ENCODE data around the gene SNX3.
A peak's percentile ranks its signal among the peaks of the same experiment; 100 is the strongest.
"Not testable (repeated sequence)": the region's sequence is repeated elsewhere in the genome, so short reads cannot be mapped to it uniquely, and the experiment has no call there.

The SNX3 gene

GRCh38 chr6:108286366-108286765 lies 25.5 kb upstream of the SNX3 start:
- Mint-ChIP-seq H3K4me3 (no peak overlapping the region), H3K27me3 (ENCODE audit: low read depth) (peaks cover 9% of the 10 kb centered on the region), H3K4me1 (ENCODE audit: low read depth) (peaks cover 25% of the 10 kb centered on the region), H3K36me3 (ENCODE audit: low read depth) (no peaks in the 10 kb centered on the region), H3K27ac (no peak overlapping the region), H3K9me3 (no peaks in the 10 kb centered on the region)
- no peak for DNase-seq (ENCODE audit: low spot score)

DNA sequence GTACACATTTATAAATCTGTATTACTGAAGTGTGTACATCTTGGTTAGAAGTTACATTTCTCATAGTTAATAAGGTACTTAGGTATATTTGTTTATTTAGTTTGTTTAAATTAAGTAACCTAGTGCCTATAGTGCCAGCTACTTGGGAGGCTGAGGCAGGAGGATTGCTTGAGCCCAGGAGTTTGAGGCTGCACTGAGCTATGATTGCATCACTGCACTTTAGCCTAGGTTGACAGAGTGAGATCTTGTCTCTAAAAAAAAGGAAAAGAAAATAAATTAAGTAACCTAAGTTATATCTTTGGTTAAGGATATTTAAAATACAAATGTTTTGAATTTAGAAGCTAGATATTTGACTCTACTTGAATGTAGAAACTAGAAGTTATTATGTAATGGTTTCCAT lies 24.5 kb upstream of the SNX3 start:
- Mint-ChIP-seq H3K4me1 (ENCODE audit: low read depth) (peaks cover 25% of the 10 kb centered on the region), H3K27me3 (ENCODE audit: low read depth) (peaks cover 11% of the 10 kb centered on the region), H3K36me3 (ENCODE audit: low read depth) (no peaks in the 10 kb centered on the region), H3K9me3 (no peaks in the 10 kb centered on the region), H3K27ac (no peak overlapping the region), H3K4me3 (no peak overlapping the region)
- no peak for DNase-seq (ENCODE audit: low spot score)

DNA sequence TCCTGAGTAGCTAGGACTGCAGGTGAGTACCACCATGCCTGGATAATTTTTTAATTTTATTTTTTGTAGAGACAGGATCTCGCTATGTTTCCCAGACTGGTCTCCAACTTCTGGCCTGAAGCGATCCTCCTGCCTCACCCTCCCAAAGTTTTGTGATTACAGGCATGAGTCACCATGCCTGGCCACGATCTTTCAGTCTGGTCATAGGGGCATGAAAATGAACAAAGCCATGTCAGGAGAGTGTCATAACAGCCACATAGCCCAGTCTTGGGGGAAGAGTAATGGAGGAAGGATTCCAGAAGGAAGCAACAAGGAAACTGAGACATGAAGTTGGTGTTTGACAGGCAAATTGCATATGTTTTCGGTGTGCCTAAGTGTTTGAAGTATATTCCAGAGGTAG lies 17.0 kb upstream of the SNX3 start:
- Mint-ChIP-seq H3K27ac (no peak overlapping the region), H3K4me3 (no peak overlapping the region), H3K27me3 (ENCODE audit: low read depth) (peaks cover 26% of the 10 kb centered on the region)

GRCh38 chr6:108277295-108277694 lies 16.5 kb upstream of the SNX3 start:
- no peaks in the 10 kb centered on the region for H3K9me3 Mint-ChIP-seq
- no peak overlapping the region for H3K27ac Mint-ChIP-seq
- H3K4me3 Mint-ChIP-seq = no peak overlapping the region
- DNase-seq (ENCODE audit: low spot score) = no peak
- no peaks in the 10 kb centered on the region for H3K36me3 Mint-ChIP-seq (ENCODE audit: low read depth)
- no peaks in the 10 kb centered on the region for H3K4me1 Mint-ChIP-seq (ENCODE audit: low read depth)
- H3K27me3 Mint-ChIP-seq (ENCODE audit: low read depth) = peaks cover 27% of the 10 kb centered on the region

More for the DNA sequence above, 17.0 kb upstream of the SNX3 start:
- H3K4me1 Mint-ChIP-seq (ENCODE audit: low read depth) = no peaks in the 10 kb centered on the region
- H3K9me3 Mint-ChIP-seq = no peaks in the 10 kb centered on the region
- DNase-seq (ENCODE audit: low spot score) = no peak
- no peaks in the 10 kb centered on the region for H3K36me3 Mint-ChIP-seq (ENCODE audit: low read depth)

GRCh38 chr6:108275976-108276375 lies 15.1 kb upstream of the SNX3 start:
- Mint-ChIP-seq H3K36me3 (ENCODE audit: low read depth) (no peaks in the 10 kb centered on the region), H3K27ac (no peak overlapping the region), H3K27me3 (ENCODE audit: low read depth) (peaks cover 25% of the 10 kb centered on the region), H3K4me3 (no peak overlapping the region), H3K4me1 (ENCODE audit: low read depth) (no peaks in the 10 kb centered on the region), H3K9me3 (no peaks in the 10 kb centered on the region)
- DNase-seq (ENCODE audit: low spot score) = no peak

GRCh38 chr6:108274546-108274945 lies 13.7 kb upstream of the SNX3 start:
- Mint-ChIP-seq H3K36me3 (ENCODE audit: low read depth) (no peaks in the 10 kb centered on the region), H3K27me3 (ENCODE audit: low read depth) (peaks cover 19% of the 10 kb centered on the region), H3K4me3 (no peak overlapping the region), H3K4me1 (ENCODE audit: low read depth) (no peaks in the 10 kb centered on the region), H3K9me3 (no peaks in the 10 kb centered on the region), H3K27ac (no peak overlapping the region)
- DNase-seq (ENCODE audit: low spot score) = no peak

GRCh38 chr6:108269955-108270354 lies 9.1 kb upstream of the SNX3 start:
- H3K9me3 Mint-ChIP-seq, H3K4me3 Mint-ChIP-seq: not testable (repeated sequence)

GRCh38 chr6:108268845-108269244 lies 8.0 kb upstream of the SNX3 start:
- no peak for DNase-seq (ENCODE audit: low spot score)
- H3K4me1 Mint-ChIP-seq (ENCODE audit: low read depth) = peaks cover 2% of the 10 kb centered on the region
- H3K36me3 Mint-ChIP-seq (ENCODE audit: low read depth) = no peaks in the 10 kb centered on the region
- H3K27ac Mint-ChIP-seq = no peak overlapping the region
- peaks cover 10% of the 10 kb centered on the region for H3K27me3 Mint-ChIP-seq (ENCODE audit: low read depth)
- H3K9me3 Mint-ChIP-seq = no peaks in the 10 kb centered on the region
- H3K4me3 Mint-ChIP-seq = no peak overlapping the region

More at GRCh38 chr6:108269955-108270354, 9.1 kb upstream of the SNX3 start:
- H3K27me3 Mint-ChIP-seq (ENCODE audit: low read depth); H3K36me3 Mint-ChIP-seq (ENCODE audit: low read depth); DNase-seq (ENCODE audit: low spot score); H3K4me1 Mint-ChIP-seq (ENCODE audit: low read depth); H3K27ac Mint-ChIP-seq: not testable (repeated sequence)

DNA sequence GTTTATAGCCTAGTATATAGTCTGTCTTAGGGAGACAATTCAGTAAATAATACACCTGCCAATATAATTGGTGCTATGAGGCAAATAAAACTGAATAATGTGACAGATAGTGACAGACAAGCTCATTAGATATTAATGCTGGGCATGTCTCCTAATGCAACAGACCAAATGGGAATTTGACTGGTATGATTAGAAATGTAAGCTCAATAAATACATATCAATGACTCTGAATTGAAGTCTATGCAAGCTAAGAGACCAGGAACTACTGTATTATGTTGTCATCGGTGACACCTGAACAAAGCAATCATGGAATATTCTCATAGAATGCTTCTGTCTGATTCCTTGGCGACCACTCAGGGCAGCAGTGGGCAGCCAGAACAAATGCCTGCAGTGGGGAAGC lies 2.5 kb upstream of the SNX3 start:
- no peak overlapping the region for H3K4me3 Mint-ChIP-seq
- no peaks in the 10 kb centered on the region for H3K9me3 Mint-ChIP-seq
- H3K36me3 Mint-ChIP-seq (ENCODE audit: low read depth) = peaks cover 1% of the 10 kb centered on the region
- no peak for DNase-seq (ENCODE audit: low spot score)
- peaks cover 9% of the 10 kb centered on the region for H3K4me1 Mint-ChIP-seq (ENCODE audit: low read depth)
- H3K27me3 Mint-ChIP-seq (ENCODE audit: low read depth) = peaks cover 10% of the 10 kb centered on the region
- H3K27ac Mint-ChIP-seq = no peak overlapping the region

DNA sequence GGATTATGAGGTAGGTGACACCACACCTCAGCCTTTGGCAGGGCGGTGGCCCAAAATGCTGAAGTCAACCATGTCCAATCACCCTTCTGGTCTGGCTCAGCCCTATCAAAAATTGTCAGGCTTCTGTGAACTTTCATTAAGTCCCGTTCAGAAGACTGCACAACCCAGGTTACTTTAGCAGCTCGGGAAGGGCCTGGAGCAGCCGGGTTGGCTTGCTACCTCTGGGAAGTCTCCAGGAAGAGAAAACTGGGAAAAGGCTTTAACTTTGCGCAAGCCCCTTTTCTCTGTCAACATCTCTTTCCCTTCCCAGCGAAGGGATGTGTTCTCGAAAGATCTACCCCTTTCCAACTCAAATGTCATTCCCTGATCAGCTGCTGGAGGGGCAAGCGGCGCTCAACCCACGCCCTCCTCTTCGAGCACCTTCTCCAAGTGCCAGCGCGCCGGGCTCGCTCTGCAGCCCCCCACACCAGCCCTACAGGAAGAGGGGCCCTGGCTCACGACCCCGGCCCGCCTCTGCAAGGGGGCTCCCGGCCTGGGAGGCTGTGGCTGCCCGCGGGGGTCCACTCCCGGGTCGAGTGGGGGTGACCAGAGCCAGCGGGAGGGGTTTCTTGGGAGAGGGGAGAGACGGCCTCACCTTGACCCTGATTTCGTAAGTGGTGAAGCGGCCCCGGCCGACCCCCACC lies 573 bp downstream of the SNX3 start:
- Mint-ChIP-seq H3K4me3 (peak overlapping the region; percentile 87), H3K27me3 (ENCODE audit: low read depth) (peaks cover 8% of the 10 kb centered on the region), H3K9me3 (no peaks in the 10 kb centered on the region), H3K4me1 (ENCODE audit: low read depth) (peaks cover 13% of the 10 kb centered on the region), H3K36me3 (ENCODE audit: low read depth) (peaks cover 5% of the 10 kb centered on the region), H3K27ac (peak overlapping the region; percentile 88)
- peak; percentile 10 for DNase-seq (ENCODE audit: low spot score)

DNA sequence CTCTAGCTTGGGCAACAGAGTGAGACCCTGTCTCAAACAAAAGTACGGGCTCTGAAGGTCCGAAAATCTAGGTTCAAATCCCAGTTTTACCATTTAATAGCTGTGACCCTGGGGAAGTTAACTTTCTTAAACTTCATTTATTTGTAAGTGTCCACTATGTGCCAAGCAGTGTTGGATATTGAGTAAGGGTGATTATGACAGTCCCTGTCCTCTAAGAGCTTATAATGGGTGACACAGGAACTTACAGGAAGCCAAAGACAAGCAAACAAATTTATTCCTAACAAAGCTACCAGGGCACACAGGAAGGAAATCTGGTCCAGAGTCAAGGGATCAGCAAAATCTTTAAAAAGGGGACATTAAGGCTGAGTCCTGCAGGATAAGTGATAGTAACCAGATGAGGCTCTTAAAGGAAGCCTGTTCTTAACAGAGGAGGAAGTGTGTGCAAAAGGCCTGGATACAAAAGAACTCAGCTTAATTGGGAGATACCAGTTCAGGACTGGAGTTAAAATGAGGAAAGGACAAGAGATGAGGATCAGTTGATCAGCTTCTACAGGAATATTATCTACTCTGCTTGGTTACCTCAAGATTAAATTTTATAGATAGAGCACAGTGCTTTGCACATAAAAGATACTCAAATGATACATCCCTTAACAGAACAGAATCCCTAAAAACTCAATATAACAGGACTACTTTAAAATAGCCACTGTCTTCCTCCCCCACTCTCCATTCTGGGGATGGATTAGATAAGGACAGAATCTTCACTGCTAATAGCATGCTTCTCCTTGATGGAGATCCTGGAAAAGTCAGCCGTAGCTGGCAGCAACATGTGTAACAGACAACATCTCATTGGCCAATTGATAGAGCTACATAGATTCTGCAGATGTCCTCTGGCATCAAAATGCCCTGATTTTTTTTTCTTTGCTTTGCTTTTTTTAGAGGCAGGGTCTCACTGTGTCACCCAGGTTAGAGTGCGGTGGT lies 6.1 kb downstream of the SNX3 start:
- no peak for DNase-seq (ENCODE audit: low spot score)
- Mint-ChIP-seq H3K27me3 (ENCODE audit: low read depth) (no peaks in the 10 kb centered on the region), H3K27ac (no peak overlapping the region), H3K4me1 (ENCODE audit: low read depth) (peaks cover 32% of the 10 kb centered on the region), H3K9me3 (no peaks in the 10 kb centered on the region), H3K36me3 (ENCODE audit: low read depth) (peaks cover 21% of the 10 kb centered on the region), H3K4me3 (no peak overlapping the region)

GRCh38 chr6:108253241-108253640 lies 7.6 kb downstream of the SNX3 start:
- no peak for DNase-seq (ENCODE audit: low spot score)
- Mint-ChIP-seq H3K9me3 (no peaks in the 10 kb centered on the region), H3K36me3 (ENCODE audit: low read depth) (peaks cover 20% of the 10 kb centered on the region), H3K27me3 (ENCODE audit: low read depth) (no peaks in the 10 kb centered on the region), H3K27ac (no peak overlapping the region), H3K4me1 (ENCODE audit: low read depth) (peaks cover 28% of the 10 kb centered on the region), H3K4me3 (no peak overlapping the region)

DNA sequence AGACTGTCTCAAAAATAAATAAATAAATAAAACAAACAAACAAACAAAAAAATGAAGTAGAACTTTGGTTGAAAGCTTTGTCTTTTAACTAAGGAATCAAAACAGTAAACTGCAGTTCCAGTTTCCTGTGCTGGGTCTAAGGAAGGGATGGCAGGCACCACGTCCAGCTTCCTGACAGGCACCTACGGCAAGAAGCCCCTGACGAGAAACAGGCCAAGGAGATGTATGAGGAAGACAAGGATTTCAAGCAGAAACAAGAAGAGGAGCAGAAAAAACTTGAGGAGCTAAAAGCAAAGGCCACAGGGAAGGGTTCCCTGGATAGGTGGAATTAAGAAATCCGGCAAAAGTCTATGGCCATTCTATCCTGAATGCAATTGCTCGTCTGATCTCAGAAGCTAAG lies 8.8 kb downstream of the SNX3 start:
- no peak for DNase-seq (ENCODE audit: low spot score)
- Mint-ChIP-seq H3K4me1 (ENCODE audit: low read depth) (peaks cover 29% of the 10 kb centered on the region), H3K27ac (peak overlapping the region; percentile 31), H3K27me3 (ENCODE audit: low read depth) (no peaks in the 10 kb centered on the region), H3K9me3 (no peaks in the 10 kb centered on the region), H3K36me3 (ENCODE audit: low read depth) (peaks cover 24% of the 10 kb centered on the region), H3K4me3 (no peak overlapping the region)

DNA sequence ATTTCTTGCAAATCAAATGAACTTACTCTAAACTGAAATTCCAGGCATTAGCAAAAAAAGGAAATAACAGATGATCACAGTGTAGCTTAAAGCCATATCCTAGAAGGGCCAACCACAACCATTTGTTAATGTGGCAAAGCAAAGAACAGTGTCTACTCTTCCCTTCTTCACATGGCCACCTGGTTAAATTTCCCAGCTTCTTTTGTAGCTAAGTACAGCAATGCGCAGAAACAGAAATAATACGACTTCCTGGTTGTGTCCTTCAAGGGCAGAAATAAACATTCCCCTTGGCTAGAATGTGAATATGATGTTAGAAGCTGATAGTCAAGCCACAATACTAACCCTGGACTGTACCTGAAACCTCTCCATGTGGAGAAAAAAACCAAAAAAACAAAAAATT lies 9.6 kb downstream of the SNX3 start:
- no peaks in the 10 kb centered on the region for H3K27me3 Mint-ChIP-seq (ENCODE audit: low read depth)
- DNase-seq (ENCODE audit: low spot score) = no peak
- no peak overlapping the region for H3K27ac Mint-ChIP-seq
- H3K36me3 Mint-ChIP-seq (ENCODE audit: low read depth) = peaks cover 23% of the 10 kb centered on the region
- H3K9me3 Mint-ChIP-seq = no peaks in the 10 kb centered on the region
- no peak overlapping the region for H3K4me3 Mint-ChIP-seq
- peaks cover 25% of the 10 kb centered on the region for H3K4me1 Mint-ChIP-seq (ENCODE audit: low read depth)
